Tibial nerve (tissue), 4 donors: Measurements from ENCODE around the gene NKAIN2.

Experiments
- EP300 ChIP-seq, 2 donors: sonication (generic); formaldehyde crosslinking; IDR thresholded peaks; one replicate each; pipeline ENCODE4 v1.6.1; 2017; ENCODE audit warnings: antibody characterized with exemption in 2 of 2, mild to moderate bottlenecking in 1 of 2
- TF ChIP-seq, protein P1 (sequence below), 5 experiments: fragments of 200-600 bp in 3 of 5; fragments of 450-650 bp in 2 of 5; sonication (generic) in 3 of 5; IDR thresholded peaks; one replicate each; pipeline ENCODE4 v1.5.1; 2016 to 2019; ENCODE audit warnings: antibody characterized with exemption in 5 of 5, mild to moderate bottlenecking in 3 of 5, moderate library complexity in 2 of 5

DNA sequence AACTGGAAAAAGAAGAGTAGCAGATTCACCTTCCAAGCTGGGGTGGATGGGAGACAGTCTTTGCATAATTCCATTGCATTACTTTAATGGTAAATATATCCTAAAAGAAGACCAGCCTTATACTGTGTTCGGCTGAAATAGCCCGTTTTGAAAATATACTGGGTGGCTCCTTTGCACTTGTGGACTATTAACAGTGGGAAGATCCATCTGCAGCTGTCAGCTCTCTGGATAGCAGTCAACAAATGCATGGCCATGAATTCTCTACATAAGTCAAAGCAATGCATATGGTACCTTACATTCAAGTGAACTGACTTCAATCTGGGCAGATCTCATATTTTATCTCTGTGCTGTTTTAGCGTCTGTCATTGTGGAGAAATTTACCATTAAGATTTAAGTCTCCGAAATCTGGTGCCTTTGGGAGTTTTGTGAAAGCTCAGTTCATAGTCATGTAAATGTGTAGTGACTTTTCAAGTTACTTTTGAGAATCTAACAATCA is 758.0 kb downstream of the NKAIN2 start:
- no peak for TF ChIP-seq EP300 (IDR thresholded peaks at IDR 0.05)
- TF ChIP-seq, protein P1, sequence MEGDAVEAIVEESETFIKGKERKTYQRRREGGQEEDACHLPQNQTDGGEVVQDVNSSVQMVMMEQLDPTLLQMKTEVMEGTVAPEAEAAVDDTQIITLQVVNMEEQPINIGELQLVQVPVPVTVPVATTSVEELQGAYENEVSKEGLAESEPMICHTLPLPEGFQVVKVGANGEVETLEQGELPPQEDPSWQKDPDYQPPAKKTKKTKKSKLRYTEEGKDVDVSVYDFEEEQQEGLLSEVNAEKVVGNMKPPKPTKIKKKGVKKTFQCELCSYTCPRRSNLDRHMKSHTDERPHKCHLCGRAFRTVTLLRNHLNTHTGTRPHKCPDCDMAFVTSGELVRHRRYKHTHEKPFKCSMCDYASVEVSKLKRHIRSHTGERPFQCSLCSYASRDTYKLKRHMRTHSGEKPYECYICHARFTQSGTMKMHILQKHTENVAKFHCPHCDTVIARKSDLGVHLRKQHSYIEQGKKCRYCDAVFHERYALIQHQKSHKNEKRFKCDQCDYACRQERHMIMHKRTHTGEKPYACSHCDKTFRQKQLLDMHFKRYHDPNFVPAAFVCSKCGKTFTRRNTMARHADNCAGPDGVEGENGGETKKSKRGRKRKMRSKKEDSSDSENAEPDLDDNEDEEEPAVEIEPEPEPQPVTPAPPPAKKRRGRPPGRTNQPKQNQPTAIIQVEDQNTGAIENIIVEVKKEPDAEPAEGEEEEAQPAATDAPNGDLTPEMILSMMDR (IDR thresholded peaks at IDR 0.05), result no peak
